HG03457 (cell line): ENCODE data around the gene ZC3H7A.

Experiments
- ATAC-seq: cut with Tn5 transposase; IDR thresholded peaks from one replicate; pipeline ENCODE4 v1.9.1; 2021; ENCODE audit warnings: moderate number of reproducible peaks; ENCODE audit not compliant: unreplicated experiment

The ZC3H7A gene

DNA sequence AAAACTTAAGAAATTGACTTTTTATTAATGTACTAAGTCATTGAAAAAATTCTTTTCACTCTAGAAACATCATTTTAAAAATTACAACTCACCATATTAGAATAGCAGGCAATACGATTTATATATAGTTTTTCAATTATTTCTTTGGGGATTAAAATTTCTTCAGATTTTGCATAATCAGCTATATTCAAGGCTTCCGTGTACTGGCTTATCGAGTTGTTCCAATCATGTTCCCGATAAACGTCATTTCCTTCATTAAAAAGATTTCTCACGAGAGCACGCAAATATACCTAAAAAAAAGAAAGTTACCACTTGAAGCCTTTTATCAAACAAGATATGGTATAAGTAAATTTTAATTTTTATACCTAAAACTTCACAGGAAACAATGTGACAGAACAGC lies 18.0 kb downstream of the ZC3H7A start:
- ATAC-seq: no peak

DNA sequence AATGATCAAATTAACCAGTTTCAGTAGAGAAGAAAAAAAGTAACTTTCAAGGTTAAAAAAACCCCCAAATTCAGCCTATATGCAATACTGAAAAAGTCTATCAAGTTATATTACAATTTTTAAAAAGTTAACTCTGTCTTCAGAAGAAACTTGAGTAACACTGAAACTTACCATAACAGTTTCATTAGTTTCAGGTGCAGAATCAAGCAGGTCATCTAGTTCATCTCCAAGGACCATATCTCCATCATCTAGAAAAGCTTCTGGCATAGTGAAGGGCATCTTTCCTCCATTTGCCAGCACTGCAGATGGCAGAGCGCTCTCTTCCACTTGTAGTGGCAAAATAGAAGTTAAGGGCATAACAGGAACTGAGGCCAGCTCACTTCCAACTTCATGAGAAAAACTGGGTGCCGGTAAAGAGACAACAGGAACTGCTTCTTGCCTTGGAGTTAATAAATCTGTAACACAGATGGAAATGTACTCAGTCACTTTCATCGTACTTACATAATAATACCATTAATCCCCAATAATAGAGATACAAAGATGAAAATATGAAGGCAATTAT lies 22.9 kb downstream of the ZC3H7A start:
- no peak for ATAC-seq

DNA sequence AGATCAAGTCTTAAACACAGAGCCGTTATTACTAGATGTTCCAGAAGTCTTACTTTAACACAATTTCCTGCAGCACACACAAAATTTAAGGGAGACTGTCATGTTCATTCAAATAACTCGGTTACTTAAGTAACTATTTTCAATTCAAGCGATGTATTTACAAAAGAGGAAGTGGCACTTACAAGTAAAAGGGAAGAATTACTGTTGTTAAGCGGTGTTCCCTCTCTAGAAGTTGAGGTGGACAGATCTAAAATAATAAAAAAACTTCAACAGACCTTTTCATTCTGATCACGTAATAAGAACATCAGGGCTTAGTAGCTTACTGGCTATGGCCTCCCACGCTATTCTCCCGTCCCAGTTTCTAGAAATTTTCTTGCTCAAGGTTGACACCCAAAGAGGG lies 28.2 kb downstream of the ZC3H7A start:
- ATAC-seq: no peak

DNA sequence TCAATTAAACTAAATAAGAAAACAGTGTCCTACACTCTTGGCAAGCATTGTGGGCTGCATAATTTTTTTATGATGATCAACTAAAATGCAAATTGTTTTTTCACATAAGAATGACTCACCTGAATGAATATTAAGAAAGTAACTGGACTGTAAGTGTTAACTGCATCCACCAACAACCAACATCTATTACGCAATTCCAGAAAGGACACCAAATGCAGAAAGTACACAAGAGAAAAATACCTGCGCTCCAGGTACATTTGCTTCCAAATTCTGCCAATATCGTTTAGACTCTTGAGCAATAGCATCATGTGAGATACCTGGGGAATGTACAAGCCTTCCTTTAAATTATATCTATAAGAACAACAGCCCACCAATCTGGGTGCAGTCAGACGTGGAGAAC lies 34.6 kb downstream of the ZC3H7A start:
- no peak for ATAC-seq

DNA sequence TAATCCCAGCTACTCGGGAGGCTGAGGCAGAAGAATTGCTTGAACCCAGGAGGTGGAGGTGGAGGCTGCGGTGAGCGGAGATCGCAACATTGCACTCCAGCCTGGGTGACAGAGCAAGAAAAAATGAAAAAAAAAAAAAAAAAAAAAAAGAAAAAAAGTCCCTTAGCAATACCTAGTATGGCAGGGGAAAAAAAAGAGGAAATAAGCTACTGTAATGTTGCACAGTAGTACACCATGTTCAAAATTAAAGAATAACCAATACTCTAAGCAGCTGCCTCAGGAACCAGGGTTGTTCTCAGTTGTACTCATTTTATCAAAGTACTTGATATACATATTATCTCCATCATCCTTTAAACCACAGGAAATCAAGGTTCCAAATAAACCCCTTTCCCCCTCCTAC lies 37.1 kb downstream of the ZC3H7A start:
- no peak for ATAC-seq

DNA sequence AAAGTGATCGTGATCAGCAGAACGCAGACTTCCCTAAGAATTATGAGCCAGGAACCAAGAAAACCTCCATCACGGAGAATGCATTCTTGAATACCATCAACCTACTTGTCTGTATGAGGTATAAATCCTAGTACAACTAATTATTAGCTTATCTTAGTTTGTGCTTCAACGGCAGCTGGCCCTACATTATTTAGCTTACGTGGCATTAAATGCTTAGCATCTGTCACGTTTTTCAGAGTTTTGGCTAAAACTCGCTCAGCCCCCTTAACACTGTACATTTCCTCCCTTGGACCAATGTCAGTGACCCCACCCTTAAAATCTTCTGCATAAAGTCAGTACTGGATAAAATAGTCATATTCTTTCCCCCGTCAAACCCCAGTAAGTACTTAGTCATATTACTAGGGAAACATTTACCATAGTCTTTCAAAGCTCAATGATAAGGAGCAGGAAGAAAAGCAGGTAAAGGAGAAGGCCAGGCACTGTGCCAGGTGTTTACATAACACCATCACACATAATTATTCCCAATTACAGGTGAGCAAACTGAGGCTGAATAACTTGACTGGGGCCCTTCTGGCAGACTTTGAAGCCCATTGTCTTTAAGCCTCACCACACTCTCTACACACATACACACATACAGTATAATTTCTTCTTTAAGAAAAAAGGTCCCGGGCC lies 37.8 kb downstream of the ZC3H7A start:
- ATAC-seq: no peak

DNA sequence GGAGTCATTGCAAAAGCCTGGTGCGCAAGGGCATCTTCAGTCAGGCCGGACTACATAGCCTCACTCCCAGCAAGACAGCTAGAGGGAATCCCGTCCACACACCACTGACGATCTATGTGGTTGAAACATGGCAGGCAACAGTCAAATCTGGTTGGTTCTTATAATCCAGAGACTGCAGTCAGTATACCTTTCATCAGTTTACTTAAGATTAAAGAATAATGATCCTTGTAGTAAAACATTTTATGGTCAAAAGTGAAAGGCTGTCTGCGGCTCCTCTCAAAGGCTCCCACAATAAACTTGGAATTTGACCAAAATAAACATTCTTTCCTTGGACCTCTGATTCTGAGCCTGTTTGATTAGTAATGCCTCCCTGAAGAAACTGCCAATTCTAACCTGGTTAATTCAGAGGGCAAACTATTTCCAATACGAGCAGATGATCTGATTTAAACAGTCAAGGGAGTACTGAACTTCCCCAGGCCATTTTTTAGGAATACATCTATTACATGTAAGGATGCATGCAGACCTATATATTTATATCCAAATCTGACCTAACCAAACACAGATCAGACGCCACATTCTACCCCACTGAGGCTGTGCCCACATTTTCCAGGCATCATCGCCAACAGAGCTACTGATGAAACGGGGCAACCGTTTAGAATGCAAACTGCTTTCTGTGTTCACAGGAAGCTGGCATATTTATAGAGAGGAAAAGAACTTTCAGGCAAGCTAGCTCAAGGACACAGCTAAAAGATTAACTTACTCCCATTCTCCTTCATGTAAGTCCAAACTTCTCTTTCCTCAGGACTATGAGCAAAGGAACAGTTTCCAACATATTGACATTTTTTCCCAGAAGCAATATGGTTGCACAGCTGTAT lies 39.1 kb downstream of the ZC3H7A start:
- ATAC-seq: no peak

DNA sequence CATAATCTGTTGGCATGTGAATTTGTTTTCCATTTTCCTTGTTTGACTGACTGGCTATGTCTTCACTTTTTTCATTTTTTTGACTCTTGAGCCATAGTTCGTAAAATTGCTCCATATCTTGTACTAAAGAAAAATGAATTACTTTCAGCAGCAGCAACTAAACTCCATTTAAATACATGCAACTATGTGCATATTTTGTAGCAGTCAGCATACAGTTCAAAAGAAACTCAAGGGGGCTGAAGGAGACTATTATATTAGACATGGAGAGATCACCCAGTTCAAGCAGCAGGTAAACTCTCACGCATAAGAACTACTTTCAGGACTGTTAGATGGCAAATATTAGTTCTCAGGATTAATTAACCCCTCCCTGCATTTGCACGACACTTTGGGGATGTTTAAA lies 40.8 kb downstream of the ZC3H7A start:
- no peak for ATAC-seq

DNA sequence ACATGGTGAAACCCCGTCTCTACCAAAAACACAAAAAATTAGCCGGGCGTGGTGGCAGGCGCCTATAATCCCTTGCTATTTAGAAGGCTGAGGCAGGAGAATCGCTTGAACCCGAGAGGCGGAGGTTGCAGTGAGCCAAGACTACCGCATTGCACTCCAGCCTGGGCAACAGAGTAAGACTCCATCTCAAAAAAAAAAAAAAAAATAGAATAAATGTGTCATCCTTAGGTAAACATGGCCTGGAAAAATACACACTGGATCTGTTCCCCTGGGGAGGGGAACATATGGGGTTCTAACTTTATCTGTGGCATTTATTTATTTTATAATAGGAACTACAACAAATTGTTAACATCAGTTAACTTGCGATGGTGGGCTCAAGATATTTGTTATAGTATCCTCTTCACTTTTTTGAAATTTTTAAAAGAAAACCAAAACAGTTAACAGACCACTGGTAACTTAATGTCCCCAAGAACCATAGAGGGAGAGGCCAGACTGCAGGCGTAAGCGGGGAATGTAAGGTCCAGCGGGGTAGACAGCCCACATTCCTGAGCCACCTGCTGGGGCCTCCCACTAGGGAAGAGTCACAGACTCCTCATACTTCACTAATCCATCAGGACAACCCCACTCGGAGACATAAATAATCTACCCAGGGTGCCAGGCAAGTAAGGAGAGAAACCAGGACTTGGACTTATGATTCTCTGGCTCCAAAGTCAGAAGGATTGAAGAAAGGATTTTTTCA lies 41.9 kb downstream of the ZC3H7A start:
- ATAC-seq: no peak

DNA sequence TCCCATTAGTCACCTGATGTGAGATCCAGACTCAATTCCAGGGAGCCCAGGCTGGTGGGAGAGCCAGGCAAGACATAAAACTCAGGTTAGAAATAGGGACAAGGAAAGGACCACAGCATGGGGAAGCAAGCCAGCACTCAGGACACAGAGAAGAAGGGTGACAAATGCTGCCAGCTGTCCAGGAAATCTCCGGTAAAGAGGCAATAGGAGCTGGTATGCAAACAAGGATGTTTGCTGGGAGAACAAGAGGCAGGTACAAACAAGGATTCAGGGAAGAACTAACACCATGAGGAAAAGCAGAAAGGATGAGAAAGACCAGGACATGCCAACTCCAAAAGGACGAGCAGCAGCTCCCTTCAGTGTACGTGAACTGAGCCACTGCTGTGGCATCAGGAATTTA lies 44.2 kb downstream of the ZC3H7A start:
- no peak for ATAC-seq

DNA sequence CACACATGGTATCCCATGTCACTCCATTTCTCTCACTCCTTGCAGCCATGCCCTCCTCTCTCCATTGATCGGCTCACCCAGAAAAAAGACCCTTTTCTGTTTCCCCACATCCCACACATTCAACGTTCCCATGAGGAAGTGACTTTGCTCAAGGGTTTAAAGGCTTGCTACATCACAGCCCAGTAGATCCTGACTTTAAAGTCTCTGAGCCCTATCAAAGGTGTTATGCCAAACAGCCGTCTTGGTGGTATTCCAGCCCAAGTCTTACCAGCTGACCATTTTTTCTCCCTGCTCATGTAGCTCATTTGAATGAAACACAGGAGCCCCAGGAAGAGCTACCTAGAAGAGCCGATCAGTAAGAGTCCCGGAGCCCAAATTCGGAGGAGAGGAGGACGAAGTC lies 47.0 kb downstream of the ZC3H7A start:
- ATAC-seq: no peak

DNA sequence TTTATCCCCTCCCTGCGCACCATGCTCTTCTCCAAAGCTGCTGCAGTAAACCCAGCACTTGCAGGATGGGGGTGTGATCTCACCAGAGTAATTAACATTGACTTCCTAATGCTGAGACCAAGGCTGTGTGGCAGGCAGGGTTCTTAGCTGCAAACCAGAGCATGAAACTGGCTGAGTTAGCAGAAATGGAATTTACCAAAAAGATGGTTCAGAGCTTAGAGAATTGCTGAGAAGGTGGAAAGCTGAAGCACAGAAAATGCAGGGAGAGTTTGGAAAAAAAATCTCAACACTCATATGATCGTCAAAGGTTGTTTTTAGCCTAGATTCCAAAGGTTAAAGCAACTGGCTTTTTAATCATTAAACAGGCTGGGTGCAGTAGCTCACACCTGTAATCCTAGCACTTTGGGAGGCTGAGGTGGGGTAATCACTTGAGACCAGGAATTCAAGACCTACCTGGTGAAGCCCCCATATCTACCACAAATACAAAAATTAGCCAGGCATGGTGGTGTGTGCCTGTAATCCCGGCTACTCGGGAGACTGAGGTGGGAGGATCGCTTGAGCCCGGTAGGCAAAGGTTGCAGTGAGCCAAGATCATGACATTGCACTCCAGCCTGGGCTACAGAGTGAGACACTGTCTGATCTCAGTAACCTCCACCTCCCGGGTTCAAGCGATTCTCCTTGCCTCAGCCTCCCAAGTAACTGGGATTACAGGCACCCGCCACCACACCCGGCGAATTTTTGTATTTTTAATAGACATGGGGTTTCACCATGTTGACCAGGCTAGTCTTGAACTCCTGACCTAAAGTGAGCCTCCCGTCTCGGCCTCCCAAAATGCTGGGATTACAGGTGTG lies 48.4 kb downstream of the ZC3H7A start:
- no peak for ATAC-seq

DNA sequence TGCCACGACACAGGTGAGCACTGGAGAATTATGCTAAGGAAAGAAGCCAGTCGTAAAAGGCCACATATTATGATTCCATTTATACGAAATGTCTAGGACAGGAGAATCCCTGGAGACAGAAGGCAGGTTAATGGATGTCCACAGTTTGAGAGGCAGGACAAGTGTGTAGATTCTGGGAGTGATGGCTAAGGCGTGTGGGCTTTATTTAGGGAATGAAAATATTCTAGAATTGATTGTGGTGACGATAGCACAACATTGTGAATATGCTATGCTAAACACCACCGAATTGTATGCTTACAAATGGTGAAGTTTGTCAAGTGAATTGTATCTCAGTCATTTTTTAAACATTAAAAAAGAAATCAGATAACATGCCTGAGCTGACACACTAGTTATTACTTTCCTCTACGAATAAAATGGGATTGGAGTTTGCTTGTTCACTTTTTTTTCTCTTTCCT lies 49.1 kb downstream of the ZC3H7A start:
- no peak for ATAC-seq

DNA sequence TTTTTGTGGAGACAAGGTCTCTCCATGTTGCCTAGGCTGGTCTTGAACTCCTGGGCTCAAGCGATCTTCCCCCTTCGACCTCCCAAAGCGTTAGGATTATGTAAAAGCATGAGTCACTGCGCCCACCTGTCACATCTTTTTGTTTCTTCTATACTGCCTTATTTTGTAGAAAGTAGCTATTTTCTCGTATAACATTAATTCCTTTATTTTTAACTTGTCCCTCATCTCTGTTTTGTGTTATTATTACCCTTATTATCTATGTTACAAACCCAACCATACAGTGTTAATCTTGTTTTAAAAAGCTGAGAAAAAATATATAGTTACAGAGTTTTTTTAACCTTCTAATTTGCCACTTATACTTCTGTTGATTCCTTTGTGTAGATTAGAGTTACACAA lies 53.0 kb downstream of the ZC3H7A start:
- ATAC-seq: no peak

DNA sequence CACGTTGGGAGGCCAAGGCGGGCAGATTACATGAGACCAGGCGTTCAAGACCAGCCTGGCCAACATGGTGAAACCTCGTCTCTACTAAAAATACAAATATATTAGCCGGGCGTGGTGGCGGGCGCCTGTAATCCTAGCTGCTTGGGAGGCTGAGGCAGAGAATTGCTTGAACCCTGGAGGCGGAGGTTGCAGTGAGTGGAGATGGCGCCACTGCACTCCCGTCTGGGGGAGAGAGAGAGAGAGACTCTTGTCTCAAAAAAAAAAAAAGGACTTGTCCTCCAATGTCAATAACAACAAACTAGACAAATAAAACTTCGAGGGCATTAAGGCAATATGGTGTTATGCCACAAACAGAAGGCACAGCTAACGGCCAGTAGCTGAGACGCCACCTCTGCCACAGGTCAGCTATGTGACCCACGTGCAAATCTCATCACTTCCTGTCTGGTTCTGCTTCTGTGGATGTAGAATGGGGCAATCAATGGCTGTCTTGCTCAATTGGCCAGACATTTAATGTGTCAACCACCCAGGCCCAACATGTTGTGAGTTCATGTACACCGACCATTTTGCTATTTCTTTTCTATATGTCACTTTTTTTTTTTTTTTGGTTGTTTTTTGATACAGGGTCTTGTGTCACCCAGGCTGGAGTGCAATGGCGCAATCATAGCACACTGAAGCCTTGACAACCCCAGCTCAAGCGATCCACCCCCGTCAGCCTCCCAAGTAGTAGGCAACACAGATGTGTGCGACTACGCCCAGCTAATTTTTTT lies 53.6 kb downstream of the ZC3H7A start:
- ATAC-seq: no peak

DNA sequence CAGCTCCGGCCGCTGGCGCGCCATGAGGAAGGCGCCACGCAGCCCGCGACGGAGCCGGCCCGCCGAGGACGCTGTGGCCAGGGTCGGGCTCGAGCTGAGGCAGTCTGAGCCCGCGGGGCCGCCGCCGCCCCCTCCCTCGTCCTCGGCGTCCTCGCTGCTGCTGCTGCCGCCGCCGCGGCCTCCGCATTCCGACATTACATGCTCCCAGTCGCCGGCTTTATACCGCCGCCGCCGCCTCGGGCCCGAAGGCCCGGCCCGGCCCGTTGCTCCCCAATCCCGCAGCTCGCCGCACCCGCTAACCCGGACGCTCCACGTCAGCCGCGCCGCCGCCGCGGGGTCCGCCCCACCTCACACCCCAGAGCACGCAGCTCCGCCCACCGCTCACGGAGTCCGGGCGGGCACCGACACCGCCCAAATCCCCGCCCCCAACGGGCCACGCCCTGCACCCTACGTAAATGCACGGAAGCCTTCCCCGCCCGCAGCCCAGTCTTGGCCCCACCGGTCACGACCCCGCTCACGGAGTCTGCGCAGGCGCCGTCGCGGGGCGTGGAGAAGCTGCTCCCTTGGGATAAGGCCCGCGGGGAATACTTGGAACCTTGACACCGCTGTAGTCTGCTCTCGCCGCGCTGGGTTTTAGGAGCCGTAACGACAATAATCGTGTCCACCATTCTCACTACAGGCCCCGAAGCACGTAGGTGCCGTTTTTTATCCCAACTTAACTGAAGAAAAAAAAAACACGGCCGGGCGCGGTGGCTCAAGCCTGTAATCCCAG lies 54.3 kb downstream of the ZC3H7A start, which contains the start of gene TXNDC11:
TSS of gene TXNDC11 (minus strand) at position 322 of the 772 bp plus-strand sequence. CDS start at position 195, 127 bp downstream.
- ATAC-seq: peak; percentile 81

DNA sequence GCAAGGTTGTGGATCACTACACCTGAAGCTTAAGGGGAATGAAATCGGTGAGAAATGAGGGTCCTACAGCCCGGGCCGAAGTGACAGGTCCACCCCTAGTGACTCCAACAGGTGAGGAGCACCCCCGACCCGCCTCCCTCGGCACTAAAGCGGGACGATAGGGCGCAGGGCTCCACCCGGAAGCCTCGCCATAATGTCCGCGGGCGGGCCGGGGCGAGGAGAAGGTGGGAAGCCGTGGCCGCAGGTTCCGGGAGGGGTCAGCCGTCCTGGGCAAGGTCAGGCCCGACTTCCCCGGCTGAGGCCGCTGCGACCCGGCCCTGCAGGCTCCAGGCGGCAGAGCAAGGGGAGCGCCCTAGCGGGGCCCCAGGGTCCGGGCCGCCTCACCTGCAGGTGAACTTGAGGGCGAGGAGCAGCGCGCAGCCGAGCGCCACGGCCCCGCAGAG lies 54.9 kb downstream of the ZC3H7A start:
- ATAC-seq: peak; percentile 19

DNA sequence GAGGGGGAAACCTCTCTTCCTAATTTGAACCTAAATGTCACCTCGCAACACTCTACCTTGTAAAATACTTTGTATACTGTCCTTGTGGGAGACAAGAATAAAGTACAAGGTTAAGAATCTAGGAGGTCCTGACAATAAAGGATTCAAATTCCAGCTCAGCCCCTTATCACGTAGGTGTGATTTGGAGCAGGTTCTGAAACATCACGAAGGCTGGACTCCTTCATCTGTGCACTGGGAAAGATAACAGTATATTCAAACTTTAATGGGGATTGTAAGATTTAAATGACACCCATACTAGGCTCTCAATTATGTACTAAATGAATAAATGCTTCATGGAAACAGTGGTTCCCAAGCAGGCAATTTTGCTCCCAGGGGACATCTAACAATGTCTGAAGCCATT lies 56.5 kb downstream of the ZC3H7A start:
- no peak for ATAC-seq
